ENCODE results near the gene GFY. TPM values are rescaled to one million over a fixed set of nuclear protein-coding genes. Genes with fewer than 3 reads are reported as not detected.
A peak's percentile ranks its signal among the peaks of the same experiment; 100 is the strongest.

GFY gene
- not detected for total RNA-seq
- polyA plus RNA-seq: not detected
- total RNA-seq: 0 reads per million in 6 experiments

- H3K27ac Mint-ChIP-seq: peak within 1 kb of the TSS in 3 of 10 donors; percentile 2 to 67 (median 41)
- H3K27me3 Mint-ChIP-seq: peaks cover 55 to 100% (median 79%) of the 10 kb centered on the region in 5 donors
- POLR2A ChIA-PET: interaction anchor here (0.6 to 3.1 kb wide), 3 partner anchors 14 to 130 kb away, joined by 3 to 11 read pairs (median 4); no protein-coding TSS in a partner anchor
- H3K36me3 Mint-ChIP-seq: peaks cover 0 to 10% (median 4%) of the 10 kb centered on the region in 3 donors
- H3K4me1 Mint-ChIP-seq: peaks cover 52 to 72% (median 66%) of the 10 kb centered on the region in 4 donors
- peak within 1 kb of the TSS in 8 of 10 donors; percentile 43 to 81 (median 72) for H3K4me3 Mint-ChIP-seq
- ATAC-seq: no peak
- H3K9me3 Mint-ChIP-seq: peaks cover 0 to 2% (median 0%) of the 10 kb centered on the region in 9 donors
- DNase-seq: no peak
Observed at GRCh38 chr19:49425178-49425577, at the start of gene GFY. GFY (plus strand) TSS chr19:49425388; CDS start chr19:49426431, 1,043 bp downstream.

GRCh38 chr19:49378512-49378911 is 46.7 kb upstream of the GFY start:
- ATAC-seq: no peak
- DNase-seq: no peak
- Mint-ChIP-seq H3K9me3 (peaks cover 0 to 17% (median 6%) of the 10 kb centered on the region in 9 donors), H3K4me3 (no peak overlapping the region), H3K27me3 (peaks cover 0 to 18% (median 8%) of the 10 kb centered on the region in 5 donors), H3K27ac (no peak overlapping the region), H3K4me1 (peaks cover 0 to 2% (median 0%) of the 10 kb centered on the region in 4 donors), H3K36me3 (peaks cover 0 to 10% (median 6%) of the 10 kb centered on the region in 3 donors)
- POLR2A ChIA-PET: no interaction called here

- no peak for DNase-seq
- Mint-ChIP-seq H3K4me1 (peaks cover 0 to 2% (median 0%) of the 10 kb centered on the region in 4 donors), H3K36me3 (peaks cover 0 to 10% (median 9%) of the 10 kb centered on the region in 3 donors), H3K4me3 (no peak overlapping the region), H3K27ac (peak overlapping the region in 1 of 10 donors; percentile 15), H3K9me3 (peaks cover 0 to 17% (median 6%) of the 10 kb centered on the region in 9 donors), H3K27me3 (peaks cover 0 to 22% (median 6%) of the 10 kb centered on the region in 5 donors)
- ATAC-seq: no peak
- POLR2A ChIA-PET: no interaction called here
Observed at GRCh38 chr19:49380391-49380790, 44.8 kb upstream of the GFY start.

- ATAC-seq (no peak), DNase-seq (no peak)
- H3K9me3 Mint-ChIP-seq: peaks cover 0 to 17% (median 6%) of the 10 kb centered on the region in 9 donors
- no peak overlapping the region for H3K4me3 Mint-ChIP-seq
- POLR2A ChIA-PET: no interaction called here
- peaks cover 0 to 10% (median 6%) of the 10 kb centered on the region in 3 donors for H3K36me3 Mint-ChIP-seq
- H3K27me3 Mint-ChIP-seq: peaks cover 0 to 11% (median 4%) of the 10 kb centered on the region in 5 donors
- H3K4me1 Mint-ChIP-seq: peaks cover 0 to 5% (median 3%) of the 10 kb centered on the region in 4 donors
- no peak overlapping the region for H3K27ac Mint-ChIP-seq
Observed at GRCh38 chr19:49382639-49383038, 42.5 kb upstream of the GFY start.

GRCh38 chr19:49383599-49383998 is 41.6 kb upstream of the GFY start:
- H3K27ac Mint-ChIP-seq: no peak overlapping the region
- no peak for ATAC-seq
- no peak for DNase-seq
- POLR2A ChIA-PET: interaction anchor here (0.7 to 0.8 kb wide), 2 partner anchors 65 to 109 kb away, joined by 3 read pairs; no protein-coding TSS in a partner anchor
- peaks cover 0 to 10% (median 6%) of the 10 kb centered on the region in 3 donors for H3K36me3 Mint-ChIP-seq
- H3K4me1 Mint-ChIP-seq: peaks cover 4 to 11% (median 5%) of the 10 kb centered on the region in 4 donors
- H3K4me3 Mint-ChIP-seq: no peak overlapping the region
- H3K9me3 Mint-ChIP-seq: peaks cover 0 to 17% (median 6%) of the 10 kb centered on the region in 9 donors
- H3K27me3 Mint-ChIP-seq: peaks cover 0 to 9% (median 2%) of the 10 kb centered on the region in 5 donors

- Mint-ChIP-seq H3K27ac (peak within 1 kb of the TSS; percentile 27 to 89 (median 74)), H3K4me1 (peaks cover 8 to 22% (median 15%) of the 10 kb centered on the region in 4 donors)
Observed at GRCh38 chr19:49387936-49388372, 37.2 kb upstream of the GFY start, which contains the start of gene KASH5. KASH5 (plus strand) TSS chr19:49388249; CDS start chr19:49390884, 2,635 bp downstream.

GRCh38 chr19:49389406-49389805 is 35.8 kb upstream of the GFY start:
- DNase-seq (no peak), ATAC-seq (no peak)
- Mint-ChIP-seq H3K4me3 (peak overlapping the region in 1 of 10 donors; percentile 8), H3K27me3 (peaks cover 0 to 4% (median 0%) of the 10 kb centered on the region in 5 donors), H3K36me3 (no peaks in the 10 kb centered on the region), H3K4me1 (peaks cover 8 to 22% (median 15%) of the 10 kb centered on the region in 4 donors), H3K27ac (peak overlapping the region in 1 of 10 donors; percentile 70), H3K9me3 (no peaks in the 10 kb centered on the region)
- POLR2A ChIA-PET: interaction anchor here (0.5 to 1.7 kb wide), 5 partner anchors 62 to 84 kb away, joined by 3 to 6 read pairs (median 3); partner anchors contain the start of genes FLT3LG and PIH1D1

More at GRCh38 chr19:49387936-49388372, 37.2 kb upstream of the GFY start, which contains the start of gene KASH5:
- DNase-seq (peak; percentile 58 to 96 (median 80)), ATAC-seq (peak; percentile 81 to 82)
- Mint-ChIP-seq H3K9me3 (peaks cover 0 to 3% (median 0%) of the 10 kb centered on the region in 9 donors), H3K36me3 (peaks cover 0 to 4% (median 0%) of the 10 kb centered on the region in 3 donors), H3K4me3 (peak within 1 kb of the TSS; percentile 26 to 80 (median 52)), H3K27me3 (peaks cover 0 to 4% (median 2%) of the 10 kb centered on the region in 5 donors)
- POLR2A ChIA-PET: interaction anchor here (0.7 to 1.7 kb wide), 6 partner anchors 28 to 108 kb away, joined by 3 to 9 read pairs (median 5); partner anchors contain the start of genes PIH1D1 and RPS11

- POLR2A ChIA-PET: interaction anchor here (0.8 to 1.6 kb wide), 5 partner anchors 52 to 84 kb away, joined by 3 to 6 read pairs (median 5); partner anchors contain the start of gene FLT3LG
- peaks cover 0 to 4% (median 0%) of the 10 kb centered on the region in 5 donors for H3K27me3 Mint-ChIP-seq
- peak overlapping the region in 2 of 10 donors; percentile 70 to 73 for H3K27ac Mint-ChIP-seq
- H3K9me3 Mint-ChIP-seq: no peaks in the 10 kb centered on the region
- DNase-seq (no peak), ATAC-seq (no peak)
- H3K4me1 Mint-ChIP-seq: peaks cover 8 to 22% (median 15%) of the 10 kb centered on the region in 4 donors
- H3K36me3 Mint-ChIP-seq: no peaks in the 10 kb centered on the region
- H3K4me3 Mint-ChIP-seq: no peak overlapping the region
Observed at GRCh38 chr19:49390131-49390928, 34.9 kb upstream of the GFY start.

- H3K27me3 Mint-ChIP-seq: peaks cover 0 to 4% (median 0%) of the 10 kb centered on the region in 5 donors
- peaks cover 9 to 23% (median 15%) of the 10 kb centered on the region in 4 donors for H3K4me1 Mint-ChIP-seq
- peak overlapping the region in 1 of 10 donors; percentile 5 for H3K4me3 Mint-ChIP-seq
- ATAC-seq (no peak), DNase-seq (no peak)
- POLR2A ChIA-PET: interaction anchor here (1.0 to 2.0 kb wide), 5 partner anchors 51 to 83 kb away, joined by 5 to 17 read pairs (median 5); partner anchors contain the start of gene FLT3LG
- no peaks in the 10 kb centered on the region for H3K9me3 Mint-ChIP-seq
- no peaks in the 10 kb centered on the region for H3K36me3 Mint-ChIP-seq
- peak overlapping the region in 2 of 10 donors; percentile 5 to 19 for H3K27ac Mint-ChIP-seq
Observed at GRCh38 chr19:49390929-49391359, 34.2 kb upstream of the GFY start.

GRCh38 chr19:49391581-49392399 is 33.4 kb upstream of the GFY start:
- POLR2A ChIA-PET: interaction anchor here (1.0 to 2.0 kb wide), 6 partner anchors 49 to 84 kb away, joined by 3 to 17 read pairs (median 5); partner anchors contain the start of genes FLT3LG and SLC17A7
- ATAC-seq (peak; percentile 86 to 87), DNase-seq (peak; percentile 65 to 89 (median 76))
- H3K27me3 Mint-ChIP-seq: peaks cover 0 to 4% (median 0%) of the 10 kb centered on the region in 5 donors
- H3K4me3 Mint-ChIP-seq: no peak overlapping the region
- no peaks in the 10 kb centered on the region for H3K9me3 Mint-ChIP-seq
- H3K4me1 Mint-ChIP-seq: peaks cover 9 to 24% (median 17%) of the 10 kb centered on the region in 4 donors
- peak overlapping the region in 7 of 10 donors; percentile 4 to 87 (median 72) for H3K27ac Mint-ChIP-seq
- H3K36me3 Mint-ChIP-seq: no peaks in the 10 kb centered on the region

GRCh38 chr19:49393881-49394280 is 31.3 kb upstream of the GFY start:
- DNase-seq: no peak
- H3K27me3 Mint-ChIP-seq: peaks cover 0 to 4% (median 0%) of the 10 kb centered on the region in 5 donors

More at GRCh38 chr19:49393881-49394280, 31.3 kb upstream of the GFY start:
- POLR2A ChIA-PET: interaction anchor here (0.6 to 2.4 kb wide), 5 partner anchors 14 to 76 kb away, joined by 3 to 9 read pairs (median 4); no protein-coding TSS in a partner anchor
- no peak for ATAC-seq
- Mint-ChIP-seq H3K36me3 (no peaks in the 10 kb centered on the region), H3K4me3 (no peak overlapping the region), H3K4me1 (peaks cover 18 to 30% (median 26%) of the 10 kb centered on the region in 4 donors), H3K9me3 (no peaks in the 10 kb centered on the region), H3K27ac (no peak overlapping the region)
